ENCODE measurements around the gene GABRB3. TPM values are rescaled to one million over a fixed set of nuclear protein-coding genes. Genes with fewer than 3 reads are reported as not detected.

The GABRB3 gene
- total and polyA plus RNA-seq, 2 donors (not counting 3 experiments of a cell fraction or from before 2014, with no cell fraction given), result 0.03 TPM; not detected in 1

GRCh38 chr15:26712335-26712734 is 60.5 kb downstream of the GABRB3 start:
- FAIRE-seq, result no peak
- H3K4me2 ChIP-seq (ENCODE audit: insufficient read depth, low read length), result no peak overlapping the region

More at GRCh38 chr15:26712335-26712734, 60.5 kb downstream of the GABRB3 start:
- intact Hi-C loops (cut with micrococcal nuclease), result no loop called here
- dilution Hi-C loops (cut with MboI; ENCODE audit: extremely low pct_ligation_motif_present, low sequenced_read_pairs), result no loop called here
- TF ChIP-seq FOS (IDR thresholded peaks at IDR 0.05; ENCODE audit: borderline replicate concordance, insufficient read depth, low read length), result no peak
- TF ChIP-seq CTCF (IDR thresholded peaks at IDR 0.05; ENCODE audit: extremely low read depth in 1 of 2, insufficient read depth in 1 of 2, low read depth in 1 of 2, low read length in 2 of 2), result no peak
- TF ChIP-seq POLR2A (IDR thresholded peaks at IDR 0.05; ENCODE audit: low read depth, low read length), result no peak
- no peak for TF ChIP-seq MAX (IDR thresholded peaks at IDR 0.05; ENCODE audit: insufficient read depth, insufficient read length)
- no peak for TF ChIP-seq JUN (IDR thresholded peaks at IDR 0.05; ENCODE audit: borderline replicate concordance, insufficient read depth, insufficient read length, low read depth)
- TF ChIP-seq EZH2 (IDR thresholded peaks at IDR 0.05; ENCODE audit: borderline replicate concordance, low read depth, low read length, severe bottlenecking), result no peak
- no peak for TF ChIP-seq POLR2AphosphoS5 (IDR thresholded peaks at IDR 0.05; ENCODE audit: insufficient read depth, low read depth, low read length)
- TF ChIP-seq MYC (IDR thresholded peaks at IDR 0.05; ENCODE audit: low read depth, low read length), result no peak
- no peak for TF ChIP-seq GATA2 (IDR thresholded peaks at IDR 0.05; ENCODE audit: insufficient read depth, insufficient read length, low read depth, low read length)
- Histone ChIP-seq H3K4me1 (ENCODE audit: control insufficient read depth, extremely low read depth, insufficient read depth, low read length) (no peaks in the 10 kb centered on the region), H2AFZ (ENCODE audit: low read depth, low read length) (no peak overlapping the region), H3K79me2 (ENCODE audit: control insufficient read depth, insufficient read depth, low read length) (no peaks in the 10 kb centered on the region), H3K4me3 (replicated peaks in 1 of 3; ENCODE audit: insufficient read depth in 1 of 3, low read depth in 1 of 3, low read length in 3 of 3) (no peak overlapping the region), H3K9me1 (replicated peaks; ENCODE audit: control insufficient read depth, extremely low read depth, insufficient read depth, low read length) (no peaks in the 10 kb centered on the region), H3K36me3 (ENCODE audit: control insufficient read depth in 2 of 2, extremely low read depth in 1 of 2, insufficient read depth in 2 of 2, low read length in 2 of 2) (no peaks in the 10 kb centered on the region), H3K9me3 (replicated peaks; ENCODE audit: control insufficient read depth, insufficient read depth, low read length) (peaks cover 9% of the 10 kb centered on the region), H3K9ac (replicated peaks; ENCODE audit: extremely low read depth, insufficient read depth, low read length) (no peak overlapping the region), H3K27me3 (ENCODE audit: control insufficient read depth in 2 of 2, insufficient read depth in 2 of 2, low read length in 2 of 2) (no peaks in the 10 kb centered on the region), H3K27ac (ENCODE audit: insufficient read depth, low read depth, low read length) (no peak overlapping the region), H4K20me1 (replicated peaks; ENCODE audit: control insufficient read depth, extremely low read depth, insufficient read depth, low read length) (no peaks in the 10 kb centered on the region)
- no peak for DNase-seq (ENCODE audit: low read depth, low spot score)
- ChIA-PET CTCF (no interaction called here), POLR2A (no interaction called here)
- BruUV-seq (replicated peaks), result no TSS peak

Data from endothelial cell of umbilical vein (primary cell).